HG03457 (cell line): Measurements from ENCODE around the gene SCAF8.
"Not testable (repeated sequence)": the region's sequence is repeated elsewhere in the genome, so short reads cannot be mapped to it uniquely, and the experiment has no call there.

Experiments used
- ATAC-seq: cut with Tn5 transposase; IDR thresholded peaks from one replicate; pipeline ENCODE4 v1.9.1; 2021; ENCODE audit warnings: moderate number of reproducible peaks; ENCODE audit not compliant: unreplicated experiment

The SCAF8 gene

DNA sequence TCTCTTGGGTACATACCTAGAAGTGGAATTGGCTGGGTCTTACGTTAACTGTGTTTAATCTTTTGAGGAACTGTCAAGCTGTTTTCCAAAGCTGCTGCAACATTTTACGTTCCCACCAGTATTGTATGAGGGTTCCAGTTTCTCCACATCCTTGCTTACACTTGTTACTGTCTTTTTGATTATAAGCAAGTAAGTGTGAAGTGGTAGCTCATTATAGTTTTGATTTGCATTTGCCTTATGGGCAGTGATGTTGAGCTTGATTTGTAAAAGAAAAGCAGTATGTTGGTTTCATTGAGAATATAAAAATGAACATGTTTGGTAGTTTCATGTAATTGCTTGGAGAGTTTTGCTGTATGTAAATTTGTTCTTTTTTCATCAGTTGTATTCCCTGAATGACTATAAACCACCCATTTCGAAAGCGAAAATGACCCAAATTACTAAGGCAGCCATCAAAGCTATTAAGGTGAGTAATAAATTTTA, 40.4 kb downstream of the SCAF8 start:
- ATAC-seq: peak; percentile 89

DNA sequence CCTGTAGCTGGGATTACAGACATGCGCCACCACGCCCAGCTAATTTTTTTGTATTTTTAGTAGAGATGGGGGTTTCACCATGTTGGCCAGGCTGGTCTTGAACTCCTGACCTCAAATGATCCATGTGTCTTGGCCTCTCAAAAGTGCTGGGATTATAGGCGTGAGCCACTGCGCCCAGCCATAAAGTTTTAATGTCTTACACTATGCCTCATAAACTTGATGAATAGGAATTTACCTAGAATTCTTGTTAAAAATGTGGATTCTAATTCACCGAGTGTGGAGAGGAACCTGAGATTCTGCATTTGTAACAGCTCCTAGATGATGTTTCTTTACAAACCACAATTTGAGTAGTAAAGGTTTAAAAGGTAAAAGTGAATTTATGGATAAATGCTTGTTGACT, 45.9 kb downstream of the SCAF8 start:
- not testable (repeated sequence) for ATAC-seq

DNA sequence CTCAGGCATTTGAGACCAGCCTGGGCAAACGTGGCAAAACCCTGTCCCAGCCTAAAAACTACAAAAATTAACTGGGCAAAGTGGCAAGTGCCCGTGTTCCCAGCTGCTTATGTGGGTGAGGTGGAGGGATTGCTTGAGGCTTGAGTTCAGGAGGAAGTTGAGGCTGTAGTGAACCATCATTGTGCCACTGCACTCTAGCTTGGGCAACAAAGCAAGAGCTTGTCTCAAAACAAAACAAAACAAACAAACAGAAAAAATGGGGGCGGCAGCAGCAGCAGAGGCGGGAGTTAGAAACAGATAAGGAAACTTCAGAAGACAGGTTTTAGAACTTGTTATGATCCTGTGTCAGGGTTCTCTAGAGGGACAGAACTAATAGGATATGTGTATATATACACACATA, 49.0 kb downstream of the SCAF8 start:
- ATAC-seq: no peak

DNA sequence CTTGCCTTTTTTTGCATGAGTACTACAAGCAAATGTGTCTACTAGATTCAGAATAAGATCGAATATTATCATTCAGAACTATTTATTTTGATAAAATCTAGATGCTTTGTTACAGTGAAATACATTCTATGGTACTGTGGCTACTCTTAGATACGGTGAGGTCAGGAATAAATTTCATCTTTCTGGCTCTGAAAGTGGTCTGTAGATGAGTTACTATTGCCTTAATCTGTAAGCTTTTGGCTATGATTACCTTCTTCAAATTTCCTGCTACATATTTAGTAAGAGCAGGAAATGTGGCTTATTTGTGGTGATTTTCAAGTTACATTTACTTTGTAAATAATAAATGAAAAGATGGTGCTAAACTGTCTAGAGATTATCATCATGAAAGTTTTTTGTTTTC, 50.0 kb downstream of the SCAF8 start:
- peak; percentile 74 for ATAC-seq

GRCh38 chr6:154785075-154785474, 51.9 kb downstream of the SCAF8 start:
- no peak for ATAC-seq

DNA sequence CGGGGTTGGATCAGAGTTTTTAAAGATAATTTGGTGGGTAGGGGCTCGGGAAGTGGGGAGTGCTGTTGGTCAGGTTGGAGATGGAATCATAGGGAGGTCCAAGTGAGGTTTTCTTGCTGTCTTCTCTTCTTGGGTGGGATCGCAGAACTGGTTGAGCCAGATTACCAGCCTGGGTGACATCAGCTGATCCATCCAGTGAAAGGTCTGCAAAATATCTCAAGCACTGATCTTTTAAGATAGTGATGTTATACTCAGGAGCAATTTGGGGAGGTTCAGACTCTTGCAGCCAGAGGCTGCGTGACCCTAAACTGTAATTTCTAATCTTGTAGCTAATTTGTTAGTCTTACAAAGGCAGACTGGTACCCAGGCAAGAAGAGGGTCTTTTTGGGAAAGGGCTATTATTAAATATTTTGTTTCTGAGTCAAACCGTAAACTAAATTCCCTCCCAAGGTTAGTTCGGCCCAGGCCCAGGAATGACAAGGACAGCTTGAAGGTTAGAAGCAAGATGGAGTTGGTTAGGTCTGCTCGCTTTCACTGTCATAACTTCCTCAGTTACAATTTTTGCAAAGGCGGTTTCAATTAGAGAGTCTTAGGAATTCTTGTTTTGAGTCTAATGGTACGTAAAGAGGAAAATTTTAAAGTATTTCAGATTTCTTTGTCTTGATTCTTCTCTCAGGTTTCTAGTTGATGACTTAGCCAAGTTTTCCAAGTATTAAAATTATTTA, 53.1 kb downstream of the SCAF8 start:
- no peak for ATAC-seq

GRCh38 chr6:154791556-154792317, 58.5 kb downstream of the SCAF8 start:
- no peak for ATAC-seq

DNA sequence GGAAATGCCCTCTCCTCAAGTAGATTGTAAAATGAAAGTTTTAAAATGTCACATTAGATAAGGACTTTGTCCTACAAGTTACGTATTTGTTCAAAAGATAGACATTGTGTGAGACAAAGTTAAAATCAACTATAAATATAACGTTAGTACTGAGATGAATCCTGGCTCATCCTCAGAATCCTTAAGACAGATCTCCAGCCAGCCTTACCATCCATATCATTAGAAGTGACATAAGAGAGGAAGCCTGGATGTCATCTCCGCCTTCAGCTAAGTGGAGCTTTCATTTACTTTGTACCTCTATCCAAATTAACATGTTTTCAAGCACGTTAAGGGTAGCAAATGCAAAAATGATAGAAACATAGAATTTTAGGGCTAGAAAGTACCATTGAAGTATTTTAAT, 59.1 kb downstream of the SCAF8 start:
- ATAC-seq: no peak

DNA sequence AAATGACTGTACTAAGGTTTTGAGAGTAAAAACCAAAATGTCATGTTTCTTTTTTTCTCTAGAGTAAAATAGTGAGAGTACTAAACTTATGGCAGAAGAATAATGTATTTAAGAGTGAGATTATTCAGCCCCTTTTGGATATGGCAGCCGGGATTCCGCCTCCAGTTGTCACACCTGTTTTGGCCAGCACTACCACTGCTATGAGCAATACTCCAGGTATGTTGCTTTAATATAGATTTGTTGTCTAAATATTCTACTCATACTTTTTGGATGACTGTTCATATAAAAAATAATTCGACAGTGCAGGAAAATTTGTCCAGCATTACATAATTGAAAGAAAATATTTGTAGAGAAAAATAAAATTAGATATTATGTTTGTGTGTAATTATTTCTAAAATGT, 59.5 kb downstream of the SCAF8 start:
- no peak for ATAC-seq

DNA sequence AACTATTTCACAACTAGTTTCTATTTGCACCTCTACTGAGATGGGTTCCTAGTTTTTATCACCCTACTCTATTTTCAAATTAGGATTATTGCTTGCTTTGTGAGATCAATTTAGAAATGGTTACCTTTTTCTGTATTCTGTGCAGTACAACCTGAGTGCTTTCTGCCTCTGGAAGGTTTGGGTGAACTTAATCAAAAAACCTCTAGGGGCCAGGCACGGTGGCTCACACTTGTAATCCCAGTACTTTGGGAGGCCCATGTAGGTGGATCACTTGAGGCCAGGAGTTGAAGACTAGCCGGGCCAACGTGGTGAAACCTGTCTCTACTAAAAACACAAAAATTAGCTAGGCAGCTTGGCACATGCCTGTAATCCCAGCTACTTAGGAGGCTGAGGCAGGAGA, 63.3 kb downstream of the SCAF8 start:
- no peak for ATAC-seq

- ATAC-seq: no peak
These were observed 64.6 kb downstream of the SCAF8 start for GRCh38 chr6:154797857-154798256.

GRCh38 chr6:154800338-154800737, 67.1 kb downstream of the SCAF8 start:
- no peak for ATAC-seq

- no peak for ATAC-seq
These were observed 72.2 kb downstream of the SCAF8 start for GRCh38 chr6:154805288-154805911.

DNA sequence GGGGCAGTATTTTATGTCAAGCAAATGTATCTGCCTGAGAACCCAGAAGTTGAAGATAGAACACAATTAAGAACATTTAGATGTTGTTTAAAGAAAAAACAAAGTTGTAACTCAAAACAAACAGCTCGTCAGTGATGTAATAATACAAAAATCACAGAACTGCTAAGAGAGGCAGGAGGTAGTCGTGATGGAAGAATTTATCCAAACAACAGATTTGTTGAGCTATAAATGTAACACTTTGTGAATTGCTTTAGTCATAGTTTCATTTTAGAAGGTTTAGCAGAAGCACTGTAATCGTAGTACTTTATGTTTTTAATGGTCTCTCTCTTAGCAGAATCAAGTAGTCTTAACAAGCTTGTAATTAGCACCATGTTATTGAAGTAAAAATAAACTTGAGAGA, 73.6 kb downstream of the SCAF8 start:
- no peak for ATAC-seq

DNA sequence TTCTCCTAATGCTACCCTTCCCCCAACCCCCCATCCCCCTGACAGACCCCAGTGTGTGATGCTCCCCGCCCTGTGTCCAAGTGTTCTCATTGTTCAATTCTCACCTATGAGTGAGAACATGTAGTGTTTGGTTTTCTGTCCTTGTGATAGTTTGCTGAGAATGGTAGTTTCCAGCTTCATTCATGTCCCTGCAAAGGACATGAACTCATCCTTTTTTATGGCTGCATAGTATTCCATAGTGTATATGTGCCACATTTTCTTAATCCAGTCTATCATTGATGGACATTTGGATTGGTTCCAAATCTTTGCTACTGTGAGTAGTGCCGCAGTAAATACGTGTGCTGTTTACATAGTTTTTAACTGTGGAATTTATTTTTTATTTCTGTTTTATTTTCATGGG, 78.4 kb downstream of the SCAF8 start:
- not testable (repeated sequence) for ATAC-seq

DNA sequence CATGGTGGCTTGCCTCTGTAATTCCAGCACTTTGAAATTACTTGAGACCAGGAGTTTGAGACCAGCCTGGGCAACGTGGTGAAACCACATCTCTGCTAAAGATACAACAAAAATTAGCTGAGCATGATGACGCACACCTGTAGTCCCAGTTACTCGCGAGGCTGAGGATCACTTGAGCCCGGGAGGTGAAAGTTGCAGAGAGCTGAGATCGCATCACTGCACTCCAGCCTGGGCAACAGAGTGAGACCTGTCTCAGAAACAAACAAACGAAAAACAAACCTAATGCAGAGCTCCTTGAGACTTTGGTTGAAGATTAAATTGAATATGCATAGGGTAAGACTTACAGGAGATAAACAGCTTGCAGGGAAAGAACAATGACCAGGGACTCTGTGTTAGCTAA, 80.8 kb downstream of the SCAF8 start:
- peak; percentile 43 for ATAC-seq

DNA sequence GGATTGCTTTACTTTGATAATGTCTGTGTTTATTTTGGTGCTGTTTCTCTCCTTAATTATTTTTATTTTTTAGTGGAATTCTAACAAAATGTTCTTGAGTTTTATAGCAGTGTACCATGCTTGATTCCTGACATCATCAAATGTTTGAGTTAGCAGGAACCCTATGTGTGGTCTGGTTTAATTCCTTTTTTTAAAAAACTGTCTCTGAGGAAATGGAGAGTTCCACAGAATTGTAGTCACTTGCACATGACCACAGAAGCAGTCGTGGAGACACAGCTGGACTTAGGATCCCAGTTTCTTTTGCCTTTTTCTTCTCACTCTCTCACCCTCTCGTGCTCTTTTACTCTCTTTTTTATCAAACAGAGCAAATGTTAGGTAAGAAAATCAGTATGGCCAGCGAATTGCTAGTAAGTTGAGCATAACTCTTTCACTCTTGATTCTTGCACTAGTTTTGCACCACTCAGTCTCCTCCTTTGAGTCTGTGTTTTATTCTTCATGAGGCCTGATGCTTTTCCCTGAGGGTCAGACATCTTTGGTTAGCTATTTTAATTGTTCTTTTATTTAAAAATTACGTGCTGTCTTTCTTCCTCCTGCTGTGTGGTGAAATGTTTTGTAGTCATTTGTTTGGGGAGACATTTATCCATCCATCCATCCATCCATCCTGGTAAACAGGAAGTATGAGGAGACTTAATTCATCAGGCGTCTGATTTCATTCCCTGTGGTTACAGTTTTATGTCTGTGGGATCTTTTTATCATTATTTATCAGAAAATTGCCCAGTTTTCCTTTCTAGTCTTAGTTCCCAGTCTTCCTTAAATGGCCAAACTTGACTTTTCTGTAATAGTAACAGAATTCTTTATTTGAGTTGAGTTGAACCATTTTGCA, 83.0 kb downstream of the SCAF8 start:
- no peak for ATAC-seq

DNA sequence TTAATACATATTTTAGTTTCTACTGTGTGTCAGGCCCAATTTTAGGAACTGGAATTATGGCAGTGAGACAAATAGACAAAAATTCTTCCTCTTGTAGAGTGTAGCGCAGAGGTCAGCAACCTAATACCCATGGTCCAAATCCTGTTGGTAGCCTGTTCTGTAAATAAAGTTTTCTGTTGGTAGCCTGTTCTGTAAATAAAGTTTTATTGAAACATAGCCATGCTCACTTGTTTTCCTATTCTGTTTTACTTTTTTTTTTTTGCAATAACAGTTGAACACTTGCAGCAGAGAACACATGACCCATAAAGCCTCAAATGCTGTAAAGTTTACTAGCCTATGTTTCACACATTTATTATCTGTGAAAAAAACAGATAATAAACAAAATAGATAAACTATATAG, 87.9 kb downstream of the SCAF8 start:
- ATAC-seq: no peak

GRCh38 chr6:154821638-154822037, 88.4 kb downstream of the SCAF8 start:
- no peak for ATAC-seq

DNA sequence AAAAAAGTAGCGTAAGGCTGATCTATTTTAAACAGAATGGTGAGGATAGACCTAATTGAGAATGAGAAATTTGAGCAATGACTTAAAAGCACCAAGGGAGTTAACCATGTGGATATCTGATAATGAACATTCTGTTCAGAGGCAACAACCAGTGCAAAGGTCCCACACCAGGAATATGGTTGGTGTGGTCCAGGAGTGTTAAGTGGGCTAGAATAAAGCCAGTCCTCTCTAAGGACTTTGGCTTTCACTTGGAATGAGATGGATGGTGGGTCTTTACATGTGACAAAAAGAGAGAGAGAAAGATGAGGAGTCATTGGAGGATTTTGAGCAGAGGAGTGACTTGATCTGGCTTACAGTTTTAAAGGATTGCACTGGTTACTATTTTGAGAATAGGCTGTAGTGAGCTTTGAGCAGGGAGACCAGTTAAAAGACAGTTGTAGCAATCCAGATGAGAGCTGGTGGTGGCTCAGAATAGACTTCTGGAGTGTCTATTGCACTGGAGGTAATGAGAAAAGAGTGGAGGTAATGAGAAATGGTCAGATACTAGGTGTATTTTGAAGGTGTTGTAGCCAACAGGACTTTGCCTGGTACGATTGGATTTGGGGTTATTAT, 89.8 kb downstream of the SCAF8 start:
- ATAC-seq: no peak

GRCh38 chr6:154824076-154824475, 90.9 kb downstream of the SCAF8 start:
- no peak for ATAC-seq
